Psoas muscle (tissue), 8 donors: ENCODE results near the gene CCDC69. TPM values are rescaled to one million over a fixed set of nuclear protein-coding genes. Genes with fewer than 3 reads are reported as not detected.

Experiments
- ATAC-seq, 4 donors: fragments of 200-7000 bp; cut with Tn5 transposase; one replicate each; pipeline ENCODE4 v1.9.1; 2020; ENCODE audit warnings: moderate library complexity in 3 of 4, mild to moderate bottlenecking in 2 of 4
- DNase-seq, 2 donors: peaks; one replicate each; pipeline ENCODE4 v3.0.0-alpha.2; 2020
- H3K27ac ChIP-seq: fragments of 200-600 bp; one replicate; pipeline ENCODE4 v1.8.0; 2022
- H3K27me3 ChIP-seq, 3 donors: fragments of 200-600 bp in 1 of 3; one replicate each; pipeline versions ENCODE4 v1.6.1 to v1.8.0; 2013 to 2022; ENCODE audit warnings: low read length in 2 of 3, mild to moderate bottlenecking in 2 of 3, moderate library complexity in 1 of 3; ENCODE audit not compliant: insufficient read depth in 3 of 3
- H3K36me3 ChIP-seq, 2 donors: fragments of 200-600 bp in 1 of 2; one replicate each; pipeline versions ENCODE4 v1.6.1 to v1.8.0; 2013 to 2022; ENCODE audit warnings: low read depth in 1 of 2, mild to moderate bottlenecking in 1 of 2, moderate library complexity in 1 of 2; ENCODE audit not compliant: insufficient read depth in 1 of 2
- H3K4me1 ChIP-seq: fragments of 200-600 bp; one replicate; pipeline ENCODE4 v1.8.0; 2022
- H3K4me3 ChIP-seq: fragments of 200-600 bp; one replicate; pipeline ENCODE4 v1.8.0; 2022; ENCODE audit warnings: mild to moderate bottlenecking
- H3K9me3 ChIP-seq: fragments of 200-600 bp; one replicate; pipeline ENCODE4 v1.8.0; 2022
- CTCF ChIP-seq: fragments of 200-600 bp; IDR thresholded peaks from one replicate; pipeline ENCODE4 v1.8.0; 2022; ENCODE audit warnings: antibody characterized with exemption
- whole genome bisulfite sequencing, 3 donors: extraction: QIAGEN DNeasy Blood & Tissue Kit; methylation state at CpG; one replicate each; pipeline versions ENCODE4 v1.1.6 to v1.1.7; 2013; 5-methylcytosine and 5-hydroxymethylcytosine counted together
- intact Hi-C, 2 donors: fragments of 100-400 bp; cut with DNase I; formaldehyde crosslinking; loops; one replicate each; pipeline versions ENCODE4 v1.11.0 to v1.14.2; 2022
- polyA plus RNA-seq, 3 donors: library from polyadenylated mRNA; stranded (reverse); fragments of 200-250 nt; gene quantifications; one replicate each; pipeline ENCODE4 v1.2.3, GENCODE V29; 2013
- total RNA-seq, 4 donors: library from RNA; stranded (reverse); fragmentation: NEBNext Ultra II Directional in 2 of 4; extraction: Animal tissue kit (Norgen Biotek cat#: 25700) in 2 of 4; gene quantifications; one replicate each; pipeline versions ENCODE4 v1.2.1 to v1.2.4, GENCODE V29; 2021 to 2023
- donor health status: healthy with polysubstance abuse.
- donor health status: DM: no; HTN: no; CAD: no; lungs with moderate emphysema.
- donor health status: Bipolar disorder and iron deficiency.
- donor health status: healthy.
- donor health status: DM: yes; HTN: yes; CAD: no.
- donor health status: DM: no; HTN: no; CAD: no.
- donor health status: DM: no; HTN: no; CAD: no.
- donor health status: DM: yes; HTN: yes; CAD: no.

The CCDC69 gene
- total and polyA plus RNA-seq, 7 donors: 27.0 to 180 (median 65.9) TPM

- Histone ChIP-seq H3K4me3 (no peak overlapping the region), H3K27ac (no peak overlapping the region), H3K9me3 (no peaks in the 10 kb centered on the region), H3K27me3 (no peaks in the 10 kb centered on the region), H3K4me1 (peaks cover 7% of the 10 kb centered on the region), H3K36me3 (peaks cover under 1 to 57% of the 10 kb centered on the region in 2 donors)
- 75 to 77% (median 75%) methylated on average over 1 of the region's 1 CpG for WGBS, 3 donors
- peak in 2 of 4 donors; percentile 40 to 49 for ATAC-seq
- no peak for TF ChIP-seq CTCF
- no peak for DNase-seq
- intact Hi-C loops: no loop called here
Measured at GRCh38 chr5:151264113-151264512, 40.2 kb upstream of the CCDC69 start.

- DNase-seq: no peak
- Histone ChIP-seq H3K9me3 (no peaks in the 10 kb centered on the region), H3K4me1 (peaks cover 13% of the 10 kb centered on the region), H3K36me3 (peaks cover 0 to 44% of the 10 kb centered on the region in 2 donors), H3K27me3 (no peaks in the 10 kb centered on the region), H3K27ac (peak overlapping the region; percentile 9), H3K4me3 (no peak overlapping the region)
- ATAC-seq: peak in 1 of 4 donors; percentile 50
- 94 to 97% (median 94%) methylated on average over 3 of the region's 3 CpGs for WGBS, 3 donors
- intact Hi-C loops: no loop called here
- TF ChIP-seq CTCF: no peak
Measured at GRCh38 chr5:151262532-151262931, 38.6 kb upstream of the CCDC69 start.

- WGBS, 3 donors: 87 to 96% (median 87%) methylated on average over 4 of the region's 4 CpGs
- DNase-seq (no peak), ATAC-seq (no peak)
- no peaks in the 10 kb centered on the region for H3K9me3 ChIP-seq
- TF ChIP-seq CTCF: no peak
- intact Hi-C loops: no loop called here
- no peak overlapping the region for H3K4me3 ChIP-seq
- H3K27me3 ChIP-seq: no peaks in the 10 kb centered on the region
- H3K36me3 ChIP-seq: peaks cover 0 to 21% of the 10 kb centered on the region in 2 donors
- H3K27ac ChIP-seq: no peak overlapping the region
- H3K4me1 ChIP-seq: peaks cover 17% of the 10 kb centered on the region
Measured at GRCh38 chr5:151259931-151260330, 36.0 kb upstream of the CCDC69 start.

GRCh38 chr5:151258816-151259215 is 34.9 kb upstream of the CCDC69 start:
- H3K4me1 ChIP-seq: peaks cover 28% of the 10 kb centered on the region
- intact Hi-C loops: no loop called here
- WGBS, 3 donors: 0 to 95% (median 46%) methylated on average over 1 of the region's 1 CpG
- DNase-seq (no peak), ATAC-seq (no peak)
- no peak for TF ChIP-seq CTCF
- peaks cover 0 to 21% of the 10 kb centered on the region in 2 donors for H3K36me3 ChIP-seq
- H3K4me3 ChIP-seq: no peak overlapping the region
- H3K9me3 ChIP-seq: no peaks in the 10 kb centered on the region
- H3K27me3 ChIP-seq: no peaks in the 10 kb centered on the region
- no peak overlapping the region for H3K27ac ChIP-seq

- Histone ChIP-seq H3K4me1 (peaks cover 29% of the 10 kb centered on the region), H3K27ac (no peak overlapping the region)
Measured at GRCh38 chr5:151258201-151258611, 34.3 kb upstream of the CCDC69 start.

More at GRCh38 chr5:151258201-151258611, 34.3 kb upstream of the CCDC69 start:
- Histone ChIP-seq H3K9me3 (no peaks in the 10 kb centered on the region), H3K36me3 (peaks cover 0 to 21% of the 10 kb centered on the region in 2 donors), H3K4me3 (no peak overlapping the region), H3K27me3 (no peaks in the 10 kb centered on the region)
- 90 to 92% (median 91%) methylated on average over 7 of the region's 7 CpGs for WGBS, 3 donors
- TF ChIP-seq CTCF: no peak
- DNase-seq: no peak
- ATAC-seq: no peak
- intact Hi-C loops: no loop called here
